MCF 10A (cell line): ENCODE results near the gene PPP1R3F. TPM values are rescaled to one million over a fixed set of nuclear protein-coding genes. Genes with fewer than 3 reads are reported as not detected.

Experiments used
- BruUV-seq: library from RNA; stranded (reverse); fragments of 400-500 nt; replicated peaks from 2 replicates; lab custom pipeline; 2021; lab: Mats Ljungman, UMichigan
- CTCF ChIA-PET: fragments of 300-600 bp; sonication (Branson Sonifier 250); formaldehyde crosslinking; extraction: SDS; loops from one replicate; lab custom pipeline; 2021; ENCODE audit warnings: antibody characterized with exemption, inconsistent platforms; lab: Yijun Ruan, JAX
- POLR2A ChIA-PET: fragments of 300-600, 350-650 bp; sonication (Branson Sonifier 250); formaldehyde crosslinking; extraction: SDS; loops from one replicate; lab custom pipeline; 2020; ENCODE audit warnings: antibody characterized with exemption, inconsistent platforms; lab: Yijun Ruan, JAX
- DNase-seq: peaks from one replicate; pipeline ENCODE4 v3.0.0-alpha.2; 2018; ENCODE audit not compliant: unreplicated experiment
- H3K27ac Mint-ChIP-seq: one replicate; pipeline ENCODE4 v1.8.0; 2022; ENCODE audit warnings: mild to moderate bottlenecking, low read depth, mixed read lengths; ENCODE audit not compliant: unreplicated experiment
- H3K27me3 Mint-ChIP-seq: one replicate; pipeline ENCODE4 v1.8.0; 2022; ENCODE audit warnings: mixed read lengths; ENCODE audit not compliant: insufficient read depth, unreplicated experiment
- H3K36me3 Mint-ChIP-seq: one replicate; pipeline ENCODE4 v1.8.0; 2022; ENCODE audit warnings: mild to moderate bottlenecking, moderate library complexity, mixed read lengths; ENCODE audit not compliant: insufficient read depth, unreplicated experiment
- H3K4me1 Mint-ChIP-seq: one replicate; pipeline ENCODE4 v1.8.0; 2022; ENCODE audit warnings: mixed read lengths; ENCODE audit not compliant: insufficient read depth, unreplicated experiment
- H3K4me3 Mint-ChIP-seq: one replicate; pipeline ENCODE4 v1.8.0; 2022; ENCODE audit warnings: mild to moderate bottlenecking, moderate library complexity, mixed read lengths; ENCODE audit not compliant: unreplicated experiment
- H3K9me3 Mint-ChIP-seq: one replicate; pipeline ENCODE4 v1.8.0; 2022; ENCODE audit warnings: mixed read lengths; ENCODE audit not compliant: unreplicated experiment
- intact Hi-C: fragments of 100-400 bp; cut with micrococcal nuclease; formaldehyde crosslinking; loops from 2 replicates; pipeline ENCODE4 v1.14.1; 2022
- total RNA-seq: library from RNA; stranded (reverse); gene quantifications from 2 replicates; pipeline ENCODE4 v1.2.3, GENCODE V29; 2022
- TF ChIP-seq, protein P1 (sequence below): fragments of 200-600 bp; IDR thresholded peaks from one replicate; pipeline ENCODE4 v1.8.0; 2022; ENCODE audit warnings: antibody characterized with exemption, mild to moderate bottlenecking; ENCODE audit not compliant: unreplicated experiment

PPP1R3F gene
- total RNA-seq, 1 experiment from 2014 or later: 7.0 TPM

DNA sequence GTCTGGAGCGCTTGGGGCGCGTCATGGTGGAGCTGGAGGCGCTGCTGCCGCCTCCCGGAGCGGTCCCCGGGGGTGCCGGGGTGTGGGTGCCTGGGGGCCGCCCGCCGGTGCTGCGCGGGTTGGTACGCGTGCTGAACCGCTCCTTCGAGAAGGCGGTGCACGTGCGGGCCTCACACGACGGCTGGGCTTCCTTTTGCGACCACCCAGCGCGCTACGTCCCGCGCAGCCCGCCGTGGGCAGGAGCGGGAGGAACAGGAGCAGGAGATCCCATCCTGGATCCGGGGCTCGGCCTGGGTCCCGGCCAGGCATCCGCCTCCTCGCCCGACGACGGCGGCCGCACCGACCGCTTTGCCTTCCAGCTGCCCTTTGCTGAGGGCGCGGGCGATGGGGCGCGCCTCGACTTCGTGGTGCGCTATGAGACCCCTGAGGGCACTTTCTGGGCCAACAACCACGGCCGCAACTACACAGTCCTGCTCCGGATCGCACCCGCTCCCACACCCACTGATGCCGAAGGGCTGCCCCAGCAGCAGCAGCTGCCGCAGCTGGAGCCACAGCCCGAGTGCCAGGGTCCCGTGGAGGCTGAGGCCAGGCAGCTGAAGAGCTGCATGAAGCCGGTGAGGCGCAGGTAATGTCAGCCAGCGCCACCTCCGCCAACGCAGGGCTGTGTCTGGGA, 792 bp downstream of the PPP1R3F start:
- Mint-ChIP-seq H3K36me3 (no peaks in the 10 kb centered on the region), H3K27ac (peak overlapping the region; percentile 85), H3K4me3 (peak overlapping the region; percentile 90), H3K9me3 (peaks cover 7% of the 10 kb centered on the region), H3K27me3 (no peaks in the 10 kb centered on the region), H3K4me1 (peaks cover 12% of the 10 kb centered on the region)
- ChIA-PET CTCF (interaction anchor here (0.7 kb wide), 1 partner anchor 115 kb away, joined by 3 read pairs; no protein-coding TSS in a partner anchor), POLR2A (interaction anchor here (0.7 to 1.1 kb wide), 2 partner anchors 431 to 469 kb away, joined by 3 read pairs; partner anchors contain the start of gene HDAC6)
- BruUV-seq: no TSS peak
- TF ChIP-seq, protein P1, sequence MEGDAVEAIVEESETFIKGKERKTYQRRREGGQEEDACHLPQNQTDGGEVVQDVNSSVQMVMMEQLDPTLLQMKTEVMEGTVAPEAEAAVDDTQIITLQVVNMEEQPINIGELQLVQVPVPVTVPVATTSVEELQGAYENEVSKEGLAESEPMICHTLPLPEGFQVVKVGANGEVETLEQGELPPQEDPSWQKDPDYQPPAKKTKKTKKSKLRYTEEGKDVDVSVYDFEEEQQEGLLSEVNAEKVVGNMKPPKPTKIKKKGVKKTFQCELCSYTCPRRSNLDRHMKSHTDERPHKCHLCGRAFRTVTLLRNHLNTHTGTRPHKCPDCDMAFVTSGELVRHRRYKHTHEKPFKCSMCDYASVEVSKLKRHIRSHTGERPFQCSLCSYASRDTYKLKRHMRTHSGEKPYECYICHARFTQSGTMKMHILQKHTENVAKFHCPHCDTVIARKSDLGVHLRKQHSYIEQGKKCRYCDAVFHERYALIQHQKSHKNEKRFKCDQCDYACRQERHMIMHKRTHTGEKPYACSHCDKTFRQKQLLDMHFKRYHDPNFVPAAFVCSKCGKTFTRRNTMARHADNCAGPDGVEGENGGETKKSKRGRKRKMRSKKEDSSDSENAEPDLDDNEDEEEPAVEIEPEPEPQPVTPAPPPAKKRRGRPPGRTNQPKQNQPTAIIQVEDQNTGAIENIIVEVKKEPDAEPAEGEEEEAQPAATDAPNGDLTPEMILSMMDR: no peak
- intact Hi-C loops: no loop called here
- no peak for DNase-seq

DNA sequence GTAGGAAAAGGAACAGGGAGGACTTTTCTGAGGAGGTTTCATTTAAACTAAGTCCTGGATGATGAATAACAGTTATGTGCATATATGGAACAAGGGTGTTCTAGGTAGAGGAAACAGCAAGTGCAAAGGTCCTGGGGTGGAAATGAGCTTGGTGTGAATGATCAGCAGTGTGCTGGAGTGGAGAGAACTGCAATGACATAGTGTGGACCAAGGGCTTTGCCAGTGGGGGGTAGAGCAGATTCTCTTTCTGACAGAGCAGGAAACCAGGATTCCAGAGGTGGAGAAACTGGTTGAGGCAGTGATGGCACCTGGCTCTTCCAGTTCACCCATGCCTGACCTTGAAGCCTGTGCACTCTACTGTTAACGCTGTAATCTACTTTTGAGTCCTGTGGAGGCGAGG, 1.7 kb downstream of the PPP1R3F start:
- Mint-ChIP-seq H3K4me3 (peak overlapping the region; percentile 90), H3K9me3 (peaks cover 7% of the 10 kb centered on the region), H3K27me3 (no peaks in the 10 kb centered on the region), H3K4me1 (peaks cover 12% of the 10 kb centered on the region), H3K27ac (peak overlapping the region; percentile 85), H3K36me3 (no peaks in the 10 kb centered on the region)
- DNase-seq: no peak
- TF ChIP-seq, protein P1: no peak
- intact Hi-C loops: no loop called here
- ChIA-PET CTCF (no interaction called here), POLR2A (no interaction called here)
- TSS peak; percentile 28 for BruUV-seq

DNA sequence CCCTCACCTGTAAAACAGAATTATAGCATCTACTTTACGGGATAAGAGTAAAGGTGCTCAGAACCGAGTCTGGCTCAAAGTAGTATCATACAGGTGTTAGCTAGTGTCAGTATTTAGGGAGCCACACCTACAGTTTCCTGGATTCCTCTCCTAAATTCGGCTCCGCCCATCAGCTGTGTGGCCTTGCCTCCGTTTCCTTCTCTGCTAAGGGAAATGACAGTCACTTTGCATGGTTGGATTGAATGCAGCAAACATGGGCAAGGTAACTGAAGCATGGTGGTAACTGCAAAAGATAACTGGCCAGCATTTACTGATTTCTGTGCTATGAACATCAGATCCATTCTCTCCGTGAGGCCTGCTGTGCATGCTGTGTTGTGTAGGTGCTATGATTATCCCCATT, 2.8 kb downstream of the PPP1R3F start:
- no peak overlapping the region for H3K27ac Mint-ChIP-seq
- BruUV-seq: no TSS peak
- no peak overlapping the region for H3K4me3 Mint-ChIP-seq
- intact Hi-C loops: no loop called here
- no peaks in the 10 kb centered on the region for H3K27me3 Mint-ChIP-seq
- no peaks in the 10 kb centered on the region for H3K36me3 Mint-ChIP-seq
- TF ChIP-seq, protein P1: no peak
- ChIA-PET CTCF (no interaction called here), POLR2A (interaction anchor here (0.6 kb wide), 2 partner anchors 1485 to 1556 kb away, joined by 3 read pairs; no protein-coding TSS in a partner anchor)
- H3K9me3 Mint-ChIP-seq: peaks cover 7% of the 10 kb centered on the region
- DNase-seq: no peak
- peaks cover 12% of the 10 kb centered on the region for H3K4me1 Mint-ChIP-seq

DNA sequence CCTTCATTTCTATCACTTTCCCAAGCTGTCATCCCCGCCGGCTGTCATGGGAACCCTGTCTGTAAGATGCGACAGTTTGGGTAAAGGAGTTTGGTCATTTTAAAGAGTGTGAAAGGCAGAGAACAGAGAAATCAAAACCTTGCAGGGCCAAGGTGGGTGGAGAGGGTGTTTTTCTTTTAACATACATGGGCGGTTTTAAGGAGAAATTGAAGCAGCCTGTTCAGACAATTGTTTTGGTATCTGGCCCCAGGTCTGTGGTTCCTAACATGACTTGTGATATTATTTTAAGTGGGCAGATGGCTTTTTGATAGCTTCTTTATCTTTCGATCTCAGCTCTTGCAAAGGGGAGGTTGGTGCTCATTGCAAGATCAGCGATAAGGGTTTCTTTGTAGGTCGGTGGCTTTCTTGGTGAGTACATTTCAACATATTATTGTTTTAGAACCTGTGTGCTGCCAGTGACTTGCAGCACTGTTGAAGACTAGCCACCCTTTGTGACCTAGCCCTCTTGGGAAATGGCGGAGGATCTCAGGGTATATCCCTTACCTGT, 3.7 kb downstream of the PPP1R3F start:
- H3K4me3 Mint-ChIP-seq: no peak overlapping the region
- TF ChIP-seq, protein P1: no peak
- H3K27me3 Mint-ChIP-seq: no peaks in the 10 kb centered on the region
- DNase-seq: no peak
- intact Hi-C loops: no loop called here
- CTCF ChIA-PET: no interaction called here
- H3K27ac Mint-ChIP-seq: no peak overlapping the region
- POLR2A ChIA-PET: interaction anchor here (0.6 kb wide), 1 partner anchor 12 kb away, joined by 3 read pairs; no protein-coding TSS in a partner anchor
- H3K36me3 Mint-ChIP-seq: no peaks in the 10 kb centered on the region
- no TSS peak for BruUV-seq
- peaks cover 8% of the 10 kb centered on the region for H3K4me1 Mint-ChIP-seq
- peaks cover 3% of the 10 kb centered on the region for H3K9me3 Mint-ChIP-seq
